Adrenal gland (tissue), 12 donors: Measurements from ENCODE around the gene PTCHD4. TPM values are rescaled to one million over a fixed set of nuclear protein-coding genes. Genes with fewer than 3 reads are reported as not detected.

Experiments used
- DNase-seq, 7 donors: peaks; one replicate each; pipeline ENCODE4 v3.0.0-alpha.2; 2019 to 2020
- H3K27ac ChIP-seq, 5 donors: fragments of 200-600 bp; sonication (generic) in 4 of 5; 1 replicate in 3 of 5; 2 replicates in 2 of 5; pipeline versions ENCODE4 v1.5.1 to v1.8.0; 2016 to 2020; ENCODE audit warnings: mild to moderate bottlenecking in 1 of 5
- H3K27me3 ChIP-seq: fragments of 200-600 bp; 2 replicates; pipeline ENCODE4 v1.8.0; 2021
- H3K36me3 ChIP-seq, 2 donors: fragments of 200-600 bp; replicated peaks in 1 of 2; 1 replicate in 1 of 2; 2 replicates in 1 of 2; pipeline versions ENCODE4 v1.5.1 to v1.8.0; 2018 to 2022
- H3K4me1 ChIP-seq, 2 donors: fragments of 200-600 bp; replicated peaks in 1 of 2; 1 replicate in 1 of 2; 2 replicates in 1 of 2; pipeline versions ENCODE4 v1.5.1 to v1.8.0; 2018 to 2021
- H3K4me3 ChIP-seq, 4 donors: fragments of 200-600 bp; sonication (generic) in 3 of 4; one replicate each; pipeline ENCODE4 v1.5.1; 2016 to 2018
- H3K9me3 ChIP-seq, 3 donors: fragments of 200-600 bp; sonication (generic) in 1 of 3; replicated peaks in 1 of 3; 1 replicate in 2 of 3; 2 replicates in 1 of 3; pipeline versions ENCODE4 v1.5.1 to v1.8.0; 2016 to 2021
- POLR2A ChIP-seq, 2 donors: fragments of 450-650 bp; IDR thresholded peaks; one replicate each; pipeline ENCODE4 v1.6.1; 2017; ENCODE audit warnings: antibody characterized with exemption in 2 of 2, mild to moderate bottlenecking in 2 of 2, moderate library complexity in 1 of 2
- WGBS, 4 donors: extraction: QIAGEN DNeasy Blood & Tissue Kit in 2 of 4; methylation state at CpG; one replicate each; pipeline versions ENCODE4 v1.1.5 to v1.1.7; 2013 to 2017; 5-methylcytosine and 5-hydroxymethylcytosine counted together
- intact Hi-C, 2 donors: fragments of 100-400 bp; cut with DNase I; formaldehyde crosslinking; loops; one replicate each; pipeline versions ENCODE4 v1.14.1 to v1.15.0; 2022 to 2023
- polyA plus RNA-seq, 3 donors: library from polyadenylated mRNA; stranded (reverse); fragments of 200-250 nt in 2 of 3; fragments of 350-450 nt in 1 of 3; fragmentation: Illumina TruSeq in 1 of 3; extraction: RNeasy Lipid Tissue Mini Kit (QIAGEN cat#74804) in 1 of 3; gene quantifications; one replicate each; pipeline ENCODE4 v1.2.3, GENCODE V29; 2013 to 2014
- total RNA-seq, 9 donors: library from RNA; depleted of rRNA in 4 of 9; stranded (reverse); fragments of >200 nt in 4 of 9; fragments of 120-200 nt in 1 of 9; fragmentation: NEBNext Ultra II Directional in 1 of 9; extraction: Animal tissue kit (Norgen Biotek cat#: 25700) in 1 of 9; gene quantifications; one replicate each; pipeline versions ENCODE4 v1.1.0 to v1.2.4, GENCODE V29; 2013 to 2023
- TF ChIP-seq, protein P1 (sequence below), 6 experiments: fragments of 450-650 bp in 4 of 6; fragments of 200-600 bp in 2 of 6; sonication (generic) in 1 of 6; IDR thresholded peaks; 1 replicate in 5 of 6; 2 replicates in 1 of 6; pipeline versions ENCODE4 v1.5.1 to v1.8.0; 2016 to 2021; ENCODE audit warnings: antibody characterized with exemption in 6 of 6, mild to moderate bottlenecking in 2 of 6, moderate library complexity in 1 of 6
- donor health status: healthy with polysubstance abuse.
- donor health status: Bipolar disorder and iron deficiency.
- donor health status: DM: yes; HTN: yes; CAD: no.
- donor health status: DM: no; HTN: no; CAD: no.
- donor health status: DM: no; HTN: no; CAD: no.
- donor health status: DM: yes; HTN: yes; CAD: no.

The PTCHD4 gene
- total and polyA plus RNA-seq, 12 donors: 0.07 to 1.7 (median 0.27) TPM

DNA sequence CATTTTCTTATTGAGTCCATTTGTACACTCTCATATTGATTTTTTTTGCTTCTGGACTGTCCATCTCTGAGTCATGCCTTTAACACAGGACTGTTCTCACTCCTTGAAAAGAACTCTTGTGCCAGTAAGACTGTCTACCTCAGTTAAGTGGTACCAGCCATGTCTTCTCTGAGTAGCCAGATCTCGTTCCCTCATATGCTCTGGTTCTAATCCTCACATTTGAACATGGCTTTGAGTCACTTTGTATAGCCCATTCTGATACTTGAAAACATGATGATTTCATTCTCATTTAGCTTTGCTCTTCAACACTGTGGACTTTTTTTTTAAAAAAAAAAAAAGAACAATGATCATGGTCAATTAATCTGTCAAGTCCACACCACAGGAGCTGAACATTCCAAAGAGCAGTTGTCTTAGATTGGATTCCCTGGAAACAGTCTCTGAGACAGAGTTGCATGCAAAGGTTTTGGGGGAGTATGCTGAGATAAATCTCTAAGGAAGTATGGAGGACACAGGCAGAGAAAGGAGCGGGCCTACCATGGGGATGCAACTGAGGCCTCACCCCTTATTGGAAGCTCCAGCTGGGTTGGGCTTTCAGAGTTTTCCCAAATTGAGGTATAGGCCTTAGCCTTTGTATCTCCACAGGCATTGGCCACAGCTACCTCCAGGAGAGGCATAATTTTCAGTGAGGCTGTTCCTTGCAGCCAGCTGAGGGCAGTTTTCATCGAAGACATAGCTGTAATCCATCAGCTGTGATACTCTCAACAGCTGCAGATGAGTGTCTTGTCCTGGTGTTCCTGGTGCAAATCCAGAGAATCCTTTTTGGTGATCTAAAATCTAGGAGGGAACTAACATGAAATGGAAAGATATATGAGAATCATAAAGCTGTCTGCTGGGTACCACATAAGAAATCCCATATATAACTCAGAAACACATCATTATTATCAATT is 6.0 kb upstream of the PTCHD4 start:
- Histone ChIP-seq H3K9me3 (no peaks in the 10 kb centered on the region), H3K27me3 (no peaks in the 10 kb centered on the region), H3K4me3 (no peak overlapping the region), H3K36me3 (no peaks in the 10 kb centered on the region), H3K27ac (no peak overlapping the region), H3K4me1 (no peaks in the 10 kb centered on the region)
- DNase-seq: no peak
- WGBS, 4 donors: 84 to 93% (median 86%) methylated on average over 3 of the region's 3 CpGs
- intact Hi-C loops: no loop called here
- TF ChIP-seq, protein P1, sequence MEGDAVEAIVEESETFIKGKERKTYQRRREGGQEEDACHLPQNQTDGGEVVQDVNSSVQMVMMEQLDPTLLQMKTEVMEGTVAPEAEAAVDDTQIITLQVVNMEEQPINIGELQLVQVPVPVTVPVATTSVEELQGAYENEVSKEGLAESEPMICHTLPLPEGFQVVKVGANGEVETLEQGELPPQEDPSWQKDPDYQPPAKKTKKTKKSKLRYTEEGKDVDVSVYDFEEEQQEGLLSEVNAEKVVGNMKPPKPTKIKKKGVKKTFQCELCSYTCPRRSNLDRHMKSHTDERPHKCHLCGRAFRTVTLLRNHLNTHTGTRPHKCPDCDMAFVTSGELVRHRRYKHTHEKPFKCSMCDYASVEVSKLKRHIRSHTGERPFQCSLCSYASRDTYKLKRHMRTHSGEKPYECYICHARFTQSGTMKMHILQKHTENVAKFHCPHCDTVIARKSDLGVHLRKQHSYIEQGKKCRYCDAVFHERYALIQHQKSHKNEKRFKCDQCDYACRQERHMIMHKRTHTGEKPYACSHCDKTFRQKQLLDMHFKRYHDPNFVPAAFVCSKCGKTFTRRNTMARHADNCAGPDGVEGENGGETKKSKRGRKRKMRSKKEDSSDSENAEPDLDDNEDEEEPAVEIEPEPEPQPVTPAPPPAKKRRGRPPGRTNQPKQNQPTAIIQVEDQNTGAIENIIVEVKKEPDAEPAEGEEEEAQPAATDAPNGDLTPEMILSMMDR (IDR thresholded peaks at IDR 0.05): no peak
- no peak for TF ChIP-seq POLR2A (IDR thresholded peaks at IDR 0.05)

DNA sequence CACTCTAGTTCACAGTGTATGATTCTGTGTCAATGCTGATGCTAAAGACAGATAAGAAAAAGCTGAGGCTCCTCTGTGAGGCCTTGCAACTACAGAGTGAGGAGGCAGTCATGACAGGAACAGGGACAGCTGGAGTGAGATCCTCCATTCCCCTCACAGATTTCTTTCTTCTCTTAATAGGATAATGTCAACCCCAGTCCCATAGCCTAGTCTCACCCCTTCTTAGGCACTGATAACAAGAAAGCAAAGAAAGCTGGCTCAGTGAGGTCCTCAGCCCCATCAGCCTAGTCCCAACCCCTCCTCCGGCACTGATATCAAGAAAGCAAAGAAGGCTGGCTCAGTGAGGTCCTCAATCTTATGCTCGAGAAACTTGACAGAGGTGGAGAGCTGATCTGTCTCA is 2.1 kb upstream of the PTCHD4 start:
- Histone ChIP-seq H3K9me3 (no peaks in the 10 kb centered on the region), H3K36me3 (no peaks in the 10 kb centered on the region), H3K27me3 (no peaks in the 10 kb centered on the region), H3K4me1 (no peaks in the 10 kb centered on the region), H3K27ac (no peak overlapping the region), H3K4me3 (no peak overlapping the region)
- no peak for DNase-seq
- TF ChIP-seq POLR2A (IDR thresholded peaks at IDR 0.05): no peak
- TF ChIP-seq, protein P1 (IDR thresholded peaks at IDR 0.05): no peak
- intact Hi-C loops: no loop called here
- WGBS, 4 donors: 78 to 89% (median 83%) methylated on average over 2 of the region's 2 CpGs

DNA sequence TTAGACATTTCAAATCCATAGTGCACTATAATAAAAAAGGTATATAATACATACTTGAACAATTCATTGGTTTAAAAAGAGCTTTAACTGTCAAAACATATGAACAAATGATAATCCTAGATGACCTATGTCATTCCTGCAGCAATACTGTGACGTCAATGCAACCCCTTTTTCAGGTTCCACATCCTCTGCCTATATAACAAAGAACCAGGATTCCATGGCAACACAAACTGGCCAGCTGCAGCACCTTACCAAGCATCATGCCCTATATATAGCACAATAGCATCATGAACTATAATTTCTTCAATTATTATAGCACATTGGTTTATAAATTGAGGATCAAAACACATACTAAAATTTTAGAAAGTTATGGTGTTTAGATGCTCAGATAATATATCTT is 578 bp upstream of the PTCHD4 start:
- H3K36me3 ChIP-seq: no peaks in the 10 kb centered on the region
- no peak overlapping the region for H3K27ac ChIP-seq
- H3K27me3 ChIP-seq: no peaks in the 10 kb centered on the region
- intact Hi-C loops: no loop called here
- no peak for DNase-seq
- H3K4me1 ChIP-seq: no peaks in the 10 kb centered on the region
- no peak overlapping the region for H3K4me3 ChIP-seq
- no peak for TF ChIP-seq POLR2A (IDR thresholded peaks at IDR 0.05)
- TF ChIP-seq, protein P1 (IDR thresholded peaks at IDR 0.05): no peak
- H3K9me3 ChIP-seq: no peaks in the 10 kb centered on the region
- 45 to 65% (median 52%) methylated on average over 1 of the region's 1 CpG for WGBS, 4 donors

DNA sequence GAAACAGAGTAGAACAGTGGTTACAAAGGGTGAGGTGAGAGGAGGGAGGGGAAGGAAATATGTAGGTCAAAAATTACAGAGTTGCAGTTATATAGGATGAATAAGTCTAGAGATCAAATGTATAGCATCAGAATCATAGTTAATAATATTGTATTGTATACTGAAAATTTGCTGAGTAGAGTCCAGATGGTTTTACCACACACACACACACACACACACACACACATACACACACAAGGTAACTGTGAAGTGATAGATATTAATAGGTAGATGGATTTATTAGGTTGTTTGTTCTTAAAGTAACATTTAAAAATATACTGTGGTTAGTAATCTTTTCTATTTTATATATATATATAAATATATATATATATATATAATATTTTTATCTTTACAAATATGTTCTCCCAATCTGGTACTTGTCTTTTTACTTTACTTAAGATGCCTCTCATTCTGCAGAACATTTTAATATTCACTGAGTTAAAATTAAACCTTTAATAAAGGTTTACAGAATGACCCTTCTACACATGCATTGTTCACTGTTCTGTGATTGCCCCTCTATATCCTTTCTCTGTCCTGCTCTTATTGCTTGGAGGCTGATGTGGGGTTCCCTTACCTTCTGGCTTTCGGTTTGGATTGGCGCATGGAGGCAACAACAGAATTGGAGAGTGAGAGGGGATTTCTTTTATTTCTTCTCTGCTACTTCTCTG is 408 bp downstream of the PTCHD4 start:
- TF ChIP-seq, protein P1 (IDR thresholded peaks at IDR 0.05): no peak
- TF ChIP-seq POLR2A (IDR thresholded peaks at IDR 0.05): no peak
- WGBS, 4 donors: 93 to 95% (median 93%) methylated on average over 2 of the region's 2 CpGs
- H3K4me3 ChIP-seq: no peak overlapping the region

More for the DNA sequence above, 408 bp downstream of the PTCHD4 start:
- no peaks in the 10 kb centered on the region for H3K9me3 ChIP-seq
- no peak overlapping the region for H3K27ac ChIP-seq
- intact Hi-C loops: no loop called here
- H3K36me3 ChIP-seq: no peaks in the 10 kb centered on the region
- no peaks in the 10 kb centered on the region for H3K27me3 ChIP-seq
- no peak for DNase-seq
- no peaks in the 10 kb centered on the region for H3K4me1 ChIP-seq
